ENCODE data around the gene GNB1. TPM values are rescaled to one million over a fixed set of nuclear protein-coding genes. Genes with fewer than 3 reads are reported as not detected.
A peak's percentile ranks its signal among the peaks of the same experiment; 100 is the strongest.

The GNB1 gene
- total and polyA plus RNA-seq, 2 of the 4 experiments (the other 2 are of a cell fraction) = 73.5 to 371 TPM

DNA sequence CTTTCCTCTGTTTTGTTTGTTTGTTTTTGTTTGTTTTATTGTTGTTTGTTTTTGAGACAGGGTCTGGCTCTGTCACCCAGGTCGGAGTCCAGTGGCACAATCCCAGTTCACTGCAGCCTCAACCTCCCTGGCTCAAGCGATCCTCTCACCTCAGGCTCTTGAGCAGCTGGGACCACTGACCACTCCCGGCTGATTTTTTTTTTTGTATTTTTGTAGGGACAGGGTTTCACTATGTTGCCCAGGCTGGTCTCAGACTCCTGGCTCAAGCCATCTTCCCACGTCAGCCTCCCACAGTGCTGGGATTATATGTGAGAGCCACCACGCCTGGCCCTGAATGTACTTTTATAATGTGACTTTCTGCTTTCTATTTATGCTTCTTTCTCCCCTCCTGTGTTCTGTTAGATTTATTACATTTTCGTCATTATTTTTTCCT, 19.2 kb upstream of the GNB1 start:
- H2BK5ac ChIP-seq (ENCODE audit: low read depth, low read length, poor library complexity, severe bottlenecking) = no peak overlapping the region
- H3K18ac ChIP-seq (ENCODE audit: low read depth, low read length) = no peak overlapping the region
- no peak overlapping the region for H3K14ac ChIP-seq (replicated peaks; ENCODE audit: low read depth, low read length)
- H3K9ac ChIP-seq (ENCODE audit: low read depth, low read length) = no peak overlapping the region
- H3K27me3 ChIP-seq (ENCODE audit: control insufficient read depth, insufficient read depth, low read length) = no peaks in the 10 kb centered on the region; the same call in 1 of the 2 replicates
- no peak for TF ChIP-seq MAZ (IDR thresholded peaks at IDR 0.05; ENCODE audit: borderline replicate concordance, low read depth, low read length)
- TF ChIP-seq CEBPB (IDR thresholded peaks at IDR 0.05; ENCODE audit: low read depth, low read length) = no peak
- no peak for TF ChIP-seq POLR2A (IDR thresholded peaks at IDR 0.05; ENCODE audit: low read depth, low read length)
- TF ChIP-seq, protein P1, sequence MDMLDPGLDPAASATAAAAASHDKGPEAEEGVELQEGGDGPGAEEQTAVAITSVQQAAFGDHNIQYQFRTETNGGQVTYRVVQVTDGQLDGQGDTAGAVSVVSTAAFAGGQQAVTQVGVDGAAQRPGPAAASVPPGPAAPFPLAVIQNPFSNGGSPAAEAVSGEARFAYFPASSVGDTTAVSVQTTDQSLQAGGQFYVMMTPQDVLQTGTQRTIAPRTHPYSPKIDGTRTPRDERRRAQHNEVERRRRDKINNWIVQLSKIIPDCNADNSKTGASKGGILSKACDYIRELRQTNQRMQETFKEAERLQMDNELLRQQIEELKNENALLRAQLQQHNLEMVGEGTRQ (IDR thresholded peaks at IDR 0.05; ENCODE audit: low read depth, low read length) = no peak
- TF ChIP-seq ELK1 (IDR thresholded peaks at IDR 0.05; ENCODE audit: borderline replicate concordance, low read depth, low read length) = no peak
- no peak for TF ChIP-seq RCOR1 (IDR thresholded peaks at IDR 0.05; ENCODE audit: insufficient replicate concordance, low read length)
- no peak for TF ChIP-seq MXI1 (IDR thresholded peaks at IDR 0.05; ENCODE audit: borderline replicate concordance, low read depth, low read length)
- TF ChIP-seq CHD1 (IDR thresholded peaks at IDR 0.05; ENCODE audit: low read depth, low read length) = no peak
- no peak for TF ChIP-seq RFX5 (IDR thresholded peaks at IDR 0.05; ENCODE audit: low read depth, low read length)
- TF ChIP-seq MAFK (IDR thresholded peaks at IDR 0.05; ENCODE audit: low read depth, low read length) = no peak
- no peak for TF ChIP-seq RAD21 (IDR thresholded peaks at IDR 0.05; ENCODE audit: low read length)
- TF ChIP-seq FOS (IDR thresholded peaks at IDR 0.05; ENCODE audit: low read depth, low read length) = no peak
- no peak for TF ChIP-seq SMC3 (IDR thresholded peaks at IDR 0.05; ENCODE audit: low read depth, low read length)
- TF ChIP-seq BHLHE40 (IDR thresholded peaks at IDR 0.05; ENCODE audit: low read depth, low read length) = no peak
- TF ChIP-seq, protein P2, sequence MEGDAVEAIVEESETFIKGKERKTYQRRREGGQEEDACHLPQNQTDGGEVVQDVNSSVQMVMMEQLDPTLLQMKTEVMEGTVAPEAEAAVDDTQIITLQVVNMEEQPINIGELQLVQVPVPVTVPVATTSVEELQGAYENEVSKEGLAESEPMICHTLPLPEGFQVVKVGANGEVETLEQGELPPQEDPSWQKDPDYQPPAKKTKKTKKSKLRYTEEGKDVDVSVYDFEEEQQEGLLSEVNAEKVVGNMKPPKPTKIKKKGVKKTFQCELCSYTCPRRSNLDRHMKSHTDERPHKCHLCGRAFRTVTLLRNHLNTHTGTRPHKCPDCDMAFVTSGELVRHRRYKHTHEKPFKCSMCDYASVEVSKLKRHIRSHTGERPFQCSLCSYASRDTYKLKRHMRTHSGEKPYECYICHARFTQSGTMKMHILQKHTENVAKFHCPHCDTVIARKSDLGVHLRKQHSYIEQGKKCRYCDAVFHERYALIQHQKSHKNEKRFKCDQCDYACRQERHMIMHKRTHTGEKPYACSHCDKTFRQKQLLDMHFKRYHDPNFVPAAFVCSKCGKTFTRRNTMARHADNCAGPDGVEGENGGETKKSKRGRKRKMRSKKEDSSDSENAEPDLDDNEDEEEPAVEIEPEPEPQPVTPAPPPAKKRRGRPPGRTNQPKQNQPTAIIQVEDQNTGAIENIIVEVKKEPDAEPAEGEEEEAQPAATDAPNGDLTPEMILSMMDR (conservative IDR thresholded peaks at IDR 0.05; ENCODE audit: low read depth, low read length) = no peak
- no peak for DNase-seq
- WGBS, 2 experiments (ENCODE audit: extremely low coverage in 2 of 2, insufficient read length in 1 of 2) = 80% methylated on average over 1 of the region's 6 CpGs; no CpG with 5 or more reads in 1 of the 2 experiments
- peaks cover 2% of the 10 kb centered on the region; the same call in 1 of the 2 replicates for H3K9me1 ChIP-seq (ENCODE audit: insufficient read depth, low read length)
- H4K91ac ChIP-seq (ENCODE audit: insufficient read depth, low read depth, low read length) = 0 out of 2 replicates have a peak overlapping the region, but pooled peaks have one; percentile 26
- no peak overlapping the region for H3K23ac ChIP-seq (ENCODE audit: low read depth, low read length)
- H3K9me3 ChIP-seq (ENCODE audit: control insufficient read depth, insufficient read depth, low read length) = no peaks in the 10 kb centered on the region
- no TSS peak for BruUV-seq (replicated peaks)
- peak overlapping the region; percentile 88 for H2AFZ ChIP-seq (replicated peaks; ENCODE audit: low read length, poor library complexity)
- no peak overlapping the region for H3K56ac ChIP-seq (ENCODE audit: extremely low read depth, insufficient read depth, low read length)
- dilution Hi-C loops (cut with HindIII; ENCODE audit: low sequenced_read_pairs, unreplicated experiment) = no loop called here
- peak overlapping the region; percentile 55 to 84; a peak in 2 of 4 replicates for H4K8ac ChIP-seq (ENCODE audit: low read depth in 2 of 2, low read length in 2 of 2)
- ChIA-PET CTCF (no interaction called here), POLR2A (ENCODE audit: unreplicated experiment) (no interaction called here)
- no peak overlapping the region for H2BK15ac ChIP-seq (ENCODE audit: low read depth, low read length)
- peaks cover 4% of the 10 kb centered on the region for H3K4me1 ChIP-seq (ENCODE audit: control insufficient read depth, insufficient read depth, low read length)
- peak overlapping the region; percentile 77 for H2AK5ac ChIP-seq (ENCODE audit: low read depth, low read length)
- peaks cover 0 to 30% of the 10 kb centered on the region in 2 experiments; a peak in 2 of 4 replicates for H3K79me1 ChIP-seq (ENCODE audit: low read depth in 1 of 2, low read length in 2 of 2)
- no peak overlapping the region for H4K5ac ChIP-seq (ENCODE audit: low read depth, low read length)
- peak overlapping the region; percentile 88 for H3K4ac ChIP-seq (ENCODE audit: low read depth, low read length)
- no peak overlapping the region for H2BK20ac ChIP-seq (ENCODE audit: low read depth, low read length)
- H3K27ac ChIP-seq (ENCODE audit: insufficient read depth, low read length) = no peak overlapping the region
- intact Hi-C loops (cut with micrococcal nuclease) = no loop called here
- peaks cover 6% of the 10 kb centered on the region; the same call in 1 of the 2 replicates for H4K20me1 ChIP-seq (ENCODE audit: insufficient read depth, low read length)
- H2AK9ac ChIP-seq (replicated peaks; ENCODE audit: low read depth, low read length, poor library complexity) = peak overlapping the region; percentile 96
- no peak for ATAC-seq (ENCODE audit: low read depth)
- H3K4me3 ChIP-seq (ENCODE audit: insufficient read depth, low read depth, low read length) = no peak overlapping the region
- no peak overlapping the region for H2BK120ac ChIP-seq (ENCODE audit: low read depth, low read length)
- in situ Hi-C loops (cut with MboI; ENCODE audit: low sequenced_read_pairs) = no loop called here
- no peak overlapping the region for H3K4me2 ChIP-seq (ENCODE audit: low read depth, low read length)
- no peaks in the 10 kb centered on the region for H3K36me3 ChIP-seq (ENCODE audit: control insufficient read depth, insufficient read depth, low read length)

All from IMR-90 (cell line).